Suprapubic skin (tissue), 4 donors: ENCODE results near the gene COL26A1.

Source experiments
- CTCF ChIP-seq, 2 donors: fragments of 200-600 bp in 1 of 2; fragments of 450-650 bp in 1 of 2; sonication (generic) in 1 of 2; IDR thresholded peaks; one replicate each; pipeline ENCODE4 v1.5.1; 2016 to 2019; ENCODE audit warnings: antibody characterized with exemption in 2 of 2, mild to moderate bottlenecking in 1 of 2, moderate library complexity in 1 of 2
- EP300 ChIP-seq: sonication (generic); formaldehyde crosslinking; IDR thresholded peaks from one replicate; pipeline ENCODE4 v1.6.1; 2017; ENCODE audit warnings: antibody characterized with exemption
- POLR2A ChIP-seq, 2 donors: fragments of 450-650 bp; IDR thresholded peaks; one replicate each; pipeline ENCODE4 v1.6.1; 2017; ENCODE audit warnings: antibody characterized with exemption in 2 of 2, mild to moderate bottlenecking in 2 of 2, moderate library complexity in 2 of 2
- POLR2AphosphoS5 ChIP-seq, 3 donors: sonication (generic); formaldehyde crosslinking; IDR thresholded peaks; one replicate each; pipeline ENCODE4 v1.6.1; 2017; ENCODE audit warnings: antibody characterized with exemption in 3 of 3

GRCh38 chr7:101565601-101566209, 203.0 kb downstream of the COL26A1 start:
- no peak for TF ChIP-seq CTCF (IDR thresholded peaks at IDR 0.05)
- TF ChIP-seq EP300 = no peak
- no peak for TF ChIP-seq POLR2A (IDR thresholded peaks at IDR 0.05)
- no peak for TF ChIP-seq POLR2AphosphoS5 (IDR thresholded peaks at IDR 0.05)
